Measurements from ENCODE around the gene PIK3R6. TPM values are rescaled to one million over a fixed set of nuclear protein-coding genes. Genes with fewer than 3 reads are reported as not detected.

The PIK3R6 gene
- total and polyA plus RNA-seq, 2 donors (not counting 1 experiment from before 2014, with no cell fraction given) = 2.8 to 11.0 TPM

DNA sequence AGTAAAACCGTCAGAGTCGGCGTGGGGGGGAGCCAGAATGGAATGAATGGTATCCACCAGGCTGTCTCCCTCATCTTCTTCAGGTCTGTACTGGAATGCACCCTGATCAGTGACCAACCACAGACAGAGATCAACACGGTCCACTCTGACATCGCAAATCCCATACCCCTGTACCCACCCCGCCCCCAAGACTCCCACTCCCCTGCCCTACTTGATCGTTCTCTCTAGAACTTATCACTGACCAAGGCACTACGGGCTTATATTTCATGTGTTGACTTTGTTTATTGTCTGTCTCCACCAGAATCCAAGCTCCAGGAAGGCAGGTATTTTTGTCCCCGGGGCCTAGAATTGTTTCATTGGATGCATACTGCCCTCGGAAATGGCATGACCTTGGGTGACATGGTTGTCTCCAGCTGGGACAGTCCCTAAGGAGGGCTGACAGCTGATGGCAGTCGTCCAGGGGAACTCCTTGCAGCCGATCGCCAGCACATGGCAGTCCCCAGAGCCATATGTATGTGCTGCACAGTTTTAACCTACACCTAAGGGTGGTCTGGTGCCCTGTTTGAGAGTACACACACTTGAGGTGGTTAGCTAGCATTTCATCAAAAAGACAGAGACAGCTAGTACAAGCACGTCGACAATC lies 67.8 kb downstream of the PIK3R6 start:
- Histone ChIP-seq H3K9me3 (ENCODE audit: control extremely low read depth in 1 of 3, control insufficient read depth in 2 of 3, insufficient read depth in 1 of 3, low read length in 2 of 3) (no peaks in the 10 kb centered on the region), H3K27me3 (replicated peaks in 1 of 4; ENCODE audit: control extremely low read depth in 1 of 4, control insufficient read depth in 3 of 4, insufficient read depth in 4 of 4, low read length in 3 of 4) (no peaks in the 10 kb centered on the region), H3K4me1 (ENCODE audit: control insufficient read depth in 2 of 2, insufficient read depth in 2 of 2, low read length in 2 of 2) (peaks cover 0 to 7% of the 10 kb centered on the region in 2 donors), H3K79me2 (ENCODE audit: control insufficient read depth, insufficient read depth, low read length) (no peaks in the 10 kb centered on the region), H3K4me2 (replicated peaks; ENCODE audit: low read depth, low read length, poor library complexity, severe bottlenecking) (peak overlapping the region; percentile 30), H3K9ac (ENCODE audit: low read length) (no peak overlapping the region), H3K36me3 (replicated peaks in 1 of 2; ENCODE audit: control extremely low read depth in 1 of 2, control insufficient read depth in 1 of 2, extremely low read depth in 1 of 2, insufficient read depth in 2 of 2, low read length in 1 of 2) (no peaks in the 10 kb centered on the region), H2AFZ (ENCODE audit: insufficient read depth, low read depth, low read length, poor library complexity, severe bottlenecking) (no peak overlapping the region), H3K4me3 (ENCODE audit: control extremely low read depth in 1 of 5, extremely low read depth in 1 of 5, insufficient read depth in 1 of 5, low read depth in 2 of 5, low read length in 4 of 5) (no peak overlapping the region), H4K20me1 (ENCODE audit: control insufficient read depth, insufficient read depth, low read length, poor library complexity, severe bottlenecking) (no peaks in the 10 kb centered on the region), H3K27ac (ENCODE audit: low read length in 2 of 2) (no peak overlapping the region)
- Mint-ChIP-seq H3K27ac (no peak overlapping the region), H3K9me3 (ENCODE audit: insufficient read depth) (no peaks in the 10 kb centered on the region), H3K4me1 (peaks cover 13% of the 10 kb centered on the region), H3K27me3 (no peaks in the 10 kb centered on the region), H3K4me3 (no peak overlapping the region)
- WGBS (ENCODE audit: insufficient coverage) = 78% methylated on average over 6 of the region's 15 CpGs
- CTCF ChIA-PET = interaction anchor here (0.6 to 5.1 kb wide), 19 partner anchors 9 to 729 kb away, joined by 3 to 56 read pairs (median 4); partner anchors contain the start of genes PIK3R5 and PIK3R6
- no peak for TF ChIP-seq EZH2 (IDR thresholded peaks at IDR 0.05; ENCODE audit: borderline replicate concordance, insufficient read depth, low read depth, low read length, poor library complexity, severe bottlenecking)
- TF ChIP-seq, protein P1, sequence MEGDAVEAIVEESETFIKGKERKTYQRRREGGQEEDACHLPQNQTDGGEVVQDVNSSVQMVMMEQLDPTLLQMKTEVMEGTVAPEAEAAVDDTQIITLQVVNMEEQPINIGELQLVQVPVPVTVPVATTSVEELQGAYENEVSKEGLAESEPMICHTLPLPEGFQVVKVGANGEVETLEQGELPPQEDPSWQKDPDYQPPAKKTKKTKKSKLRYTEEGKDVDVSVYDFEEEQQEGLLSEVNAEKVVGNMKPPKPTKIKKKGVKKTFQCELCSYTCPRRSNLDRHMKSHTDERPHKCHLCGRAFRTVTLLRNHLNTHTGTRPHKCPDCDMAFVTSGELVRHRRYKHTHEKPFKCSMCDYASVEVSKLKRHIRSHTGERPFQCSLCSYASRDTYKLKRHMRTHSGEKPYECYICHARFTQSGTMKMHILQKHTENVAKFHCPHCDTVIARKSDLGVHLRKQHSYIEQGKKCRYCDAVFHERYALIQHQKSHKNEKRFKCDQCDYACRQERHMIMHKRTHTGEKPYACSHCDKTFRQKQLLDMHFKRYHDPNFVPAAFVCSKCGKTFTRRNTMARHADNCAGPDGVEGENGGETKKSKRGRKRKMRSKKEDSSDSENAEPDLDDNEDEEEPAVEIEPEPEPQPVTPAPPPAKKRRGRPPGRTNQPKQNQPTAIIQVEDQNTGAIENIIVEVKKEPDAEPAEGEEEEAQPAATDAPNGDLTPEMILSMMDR (IDR thresholded peaks at IDR 0.05) = no peak
- POLR2A ChIA-PET = no interaction called here
- ATAC-seq (ENCODE audit: low read depth) = no peak
- intact Hi-C loops (cut with micrococcal nuclease) = loop anchor here (1.0 kb wide), 2 partner anchors 96 to 199 kb away; no protein-coding TSS in a partner anchor
- DNase-seq = no peak

DNA sequence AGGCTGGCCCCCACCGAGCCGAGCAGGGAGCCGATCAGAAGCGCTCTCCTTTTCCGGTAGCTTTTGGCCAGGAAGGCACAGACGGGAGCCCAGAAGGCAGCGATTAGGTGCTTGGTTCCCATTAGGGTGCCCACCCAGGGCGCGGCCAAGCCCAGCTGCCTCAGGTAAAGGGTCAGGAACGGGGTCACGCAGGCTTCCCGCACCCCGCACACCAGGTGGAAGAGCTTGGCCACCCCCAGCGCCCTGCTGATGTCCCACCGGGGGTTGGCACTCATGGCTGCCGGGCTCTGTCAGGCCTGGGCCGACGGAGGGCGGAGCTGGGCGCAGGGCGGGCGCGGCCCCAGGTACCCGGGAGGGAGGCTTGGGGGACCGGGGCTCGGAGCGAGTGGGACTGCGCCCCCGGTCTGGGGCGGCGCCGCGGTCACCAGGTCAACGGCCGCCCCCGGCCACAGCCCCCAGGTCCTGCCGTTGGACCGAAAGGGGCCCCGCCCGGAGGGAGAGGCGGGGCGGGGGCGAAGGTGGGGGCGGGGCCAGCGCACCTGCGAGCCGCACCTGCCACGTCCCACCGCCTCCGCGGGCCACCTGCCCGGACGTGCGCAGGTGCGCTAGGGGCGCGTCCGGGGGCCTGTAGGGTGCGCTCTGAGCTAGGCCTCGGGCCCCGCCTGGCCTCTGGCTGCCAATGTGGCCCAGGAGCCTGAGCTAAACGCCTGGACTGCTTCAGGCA lies 68.5 kb downstream of the PIK3R6 start, which contains the start of gene MFSD6L:
TSS of gene MFSD6L (minus strand) at position 520 of the 724 bp plus-strand sequence. CDS start at position 275, 245 bp downstream.
- Mint-ChIP-seq H3K4me1 (peaks cover 12% of the 10 kb centered on the region), H3K27me3 (no peaks in the 10 kb centered on the region), H3K27ac (no peak within 1 kb of the TSS), H3K9me3 (ENCODE audit: insufficient read depth) (no peaks in the 10 kb centered on the region), H3K4me3 (no peak within 1 kb of the TSS)
- Histone ChIP-seq H3K9me3 (ENCODE audit: control extremely low read depth in 1 of 3, control insufficient read depth in 2 of 3, insufficient read depth in 1 of 3, low read length in 2 of 3) (no peaks in the 10 kb centered on the region), H3K9ac (ENCODE audit: low read length) (no peak within 1 kb of the TSS), H3K27me3 (replicated peaks in 1 of 4; ENCODE audit: control extremely low read depth in 1 of 4, control insufficient read depth in 3 of 4, insufficient read depth in 4 of 4, low read length in 3 of 4) (no peaks in the 10 kb centered on the region), H3K4me1 (ENCODE audit: control insufficient read depth in 2 of 2, insufficient read depth in 2 of 2, low read length in 2 of 2) (peaks cover 0 to 3% of the 10 kb centered on the region in 2 donors), H3K4me3 (ENCODE audit: control extremely low read depth in 1 of 5, extremely low read depth in 1 of 5, insufficient read depth in 1 of 5, low read depth in 2 of 5, low read length in 4 of 5) (no peak within 1 kb of the TSS), H3K27ac (ENCODE audit: low read length in 2 of 2) (no peak within 1 kb of the TSS), H4K20me1 (ENCODE audit: control insufficient read depth, insufficient read depth, low read length, poor library complexity, severe bottlenecking) (no peaks in the 10 kb centered on the region), H3K36me3 (replicated peaks in 1 of 2; ENCODE audit: control extremely low read depth in 1 of 2, control insufficient read depth in 1 of 2, extremely low read depth in 1 of 2, insufficient read depth in 2 of 2, low read length in 1 of 2) (no peaks in the 10 kb centered on the region), H3K4me2 (replicated peaks; ENCODE audit: low read depth, low read length, poor library complexity, severe bottlenecking) (peak within 1 kb of the TSS; percentile 30), H2AFZ (ENCODE audit: insufficient read depth, low read depth, low read length, poor library complexity, severe bottlenecking) (no peak within 1 kb of the TSS), H3K79me2 (ENCODE audit: control insufficient read depth, insufficient read depth, low read length) (no peaks in the 10 kb centered on the region)
- TF ChIP-seq, protein P1 (IDR thresholded peaks at IDR 0.05) = peak; percentile 40
- TF ChIP-seq EZH2 (IDR thresholded peaks at IDR 0.05; ENCODE audit: borderline replicate concordance, insufficient read depth, low read depth, low read length, poor library complexity, severe bottlenecking) = no peak
- peak; percentile 73 for ATAC-seq (ENCODE audit: low read depth)
- 64% methylated on average over 61 of the region's 62 CpGs for WGBS (ENCODE audit: insufficient coverage)
- DNase-seq = peak; percentile 67
- ChIA-PET CTCF (interaction anchor here (0.6 to 5.1 kb wide), 18 partner anchors 10 to 730 kb away, joined by 3 to 56 read pairs (median 4); partner anchors contain the start of genes PIK3R5 and PIK3R6), POLR2A (no interaction called here)
- intact Hi-C loops (cut with micrococcal nuclease) = loop anchor here (1.0 kb wide), 2 partner anchors 96 to 199 kb away; no protein-coding TSS in a partner anchor

All from B cell (primary cell).